GM12878 (cell line): ENCODE data around the gene VPS25. TPM values are rescaled to one million over a fixed set of nuclear protein-coding genes. Genes with fewer than 3 reads are reported as not detected.

Experiments used
- ATAC-seq: fragments of 200-7000 bp; cut with Tn5 transposase; 3 replicates; pipeline ENCODE4 v1.9.1; 2020; ENCODE audit warnings: mild to moderate bottlenecking, moderate library complexity
- BruUV-seq: library from RNA; stranded (reverse); fragments of 400-500 nt; replicated peaks from 2 replicates; lab custom pipeline; 2021; lab: Mats Ljungman, UMichigan
- CTCF ChIA-PET: fragments of 300-600 bp; sonication (Branson Sonifier 250); formaldehyde crosslinking; extraction: SDS; loops from one replicate; lab custom pipeline; 2021; ENCODE audit warnings: inconsistent platforms; lab: Yijun Ruan, JAX
- POLR2A ChIA-PET: fragments of 350-600 bp; formaldehyde crosslinking; extraction: SDS; loops from one replicate; lab custom pipeline; 2021; ENCODE audit warnings: inconsistent platforms; lab: Charles Lee
- RAD21 ChIA-PET: fragments of 300-600 bp; sonication (Branson Sonifier 250); formaldehyde crosslinking; loops from one replicate; lab custom pipeline; 2023; ENCODE audit warnings: antibody characterized with exemption; ENCODE audit not compliant: unreplicated experiment; lab: Charles Lee
- SMC1A ChIA-PET: fragments of 300-600 bp; sonication (Branson Sonifier 250); formaldehyde crosslinking; loops from one replicate; lab custom pipeline; 2023; ENCODE audit not compliant: unreplicated experiment, uncharacterized antibody; lab: Charles Lee
- DNase-seq: peaks from one replicate; pipeline ENCODE4 v3.0.0-alpha.2; 2011; ENCODE audit warnings: low read depth, low spot score
- FAIRE-seq: peaks from 3 replicates; lab custom pipeline; 2011; peaks lifted over from hg19 to GRCh38; lab: Jason Lieb, UNC
- H2AFZ ChIP-seq: 2 replicates; pipeline ENCODE4 v1.6.0; 2011; ENCODE audit warnings: low read depth, low read length, control low read depth; ENCODE audit not compliant: control insufficient read depth
- H3K27ac ChIP-seq: 2 replicates; pipeline ENCODE4 v1.5.1; 2011; ENCODE audit warnings: control low read depth; ENCODE audit not compliant: control insufficient read depth, insufficient read depth
- H3K27me3 ChIP-seq, 2 experiments: replicated peaks in 1 of 2; 2 replicates each; pipeline versions ENCODE4 v1.6.0 to v1.6.1; 2011; ENCODE audit warnings: low read length in 1 of 2; ENCODE audit not compliant: control insufficient read depth in 2 of 2, insufficient read depth in 2 of 2
- H3K36me3 ChIP-seq, 2 experiments: 2 replicates each; pipeline ENCODE4 v1.5.1; 2011; ENCODE audit warnings: low read length in 1 of 2; ENCODE audit not compliant: control insufficient read depth in 2 of 2, insufficient read depth in 2 of 2
- H3K4me1 ChIP-seq: 2 replicates; pipeline ENCODE4 v1.6.1; 2011; ENCODE audit warnings: mild to moderate bottlenecking, low read length, moderate library complexity, mixed read lengths; ENCODE audit not compliant: control insufficient read depth, insufficient read depth
- H3K4me2 ChIP-seq: 2 replicates; pipeline ENCODE4 v1.6.0; 2011; ENCODE audit warnings: control low read depth; ENCODE audit not compliant: control insufficient read depth, insufficient read depth
- H3K4me3 ChIP-seq: fragments of 200-600 bp; sonication (generic); 2 replicates; pipeline ENCODE4 v1.5.1; 2016
- H3K79me2 ChIP-seq: 2 replicates; pipeline ENCODE4 v1.6.0; 2011; ENCODE audit warnings: low read length; ENCODE audit not compliant: control insufficient read depth, insufficient read depth
- H3K9ac ChIP-seq: 2 replicates; pipeline ENCODE4 v1.8.0; 2011; ENCODE audit warnings: low read length, control low read depth, mixed read lengths; ENCODE audit not compliant: control insufficient read depth, insufficient read depth
- H3K9me3 ChIP-seq: replicated peaks from 3 replicates; pipeline ENCODE4 v1.5.1; 2011; ENCODE audit warnings: mild to moderate bottlenecking, low read length; ENCODE audit not compliant: control insufficient read depth, insufficient read depth
- H4K20me1 ChIP-seq: 2 replicates; pipeline ENCODE4 v1.6.0; 2011; ENCODE audit not compliant: control insufficient read depth, insufficient read depth
- BACH1 ChIP-seq: fragments of 450-650 bp; IDR thresholded peaks from 2 replicates; pipeline ENCODE4 v1.6.1; 2017; ENCODE audit warnings: mild to moderate bottlenecking, borderline replicate concordance
- IKZF2 ChIP-seq, 2 experiments: fragments of 450-650 bp; IDR thresholded peaks; 2 replicates each; pipeline ENCODE4 v1.6.1; 2017; ENCODE audit warnings: mild to moderate bottlenecking in 2 of 2, moderate library complexity in 2 of 2
- LARP7 ChIP-seq: fragments of 450-650 bp; IDR thresholded peaks from 2 replicates; pipeline ENCODE4 v1.6.1; 2017; ENCODE audit warnings: mild to moderate bottlenecking
- MXI1 ChIP-seq: fragments of 150-350 bp; IDR thresholded peaks from 2 replicates; pipeline ENCODE4 v1.6.1; 2011; ENCODE audit warnings: low read depth, mild to moderate bottlenecking, inconsistent platforms, low read length, improper control_type of control experiment
- MYC ChIP-seq: IDR thresholded peaks from 2 replicates; pipeline ENCODE4 v1.6.1; 2011; ENCODE audit warnings: mild to moderate bottlenecking, low read length, moderate library complexity, inconsistent platforms; ENCODE audit not compliant: insufficient read depth, insufficient replicate concordance, insufficient read length, severe bottlenecking
- NR2F1 ChIP-seq: fragments of 450-650 bp; conservative IDR thresholded peaks from 2 replicates; pipeline ENCODE4 v1.6.1; 2017; ENCODE audit warnings: mild to moderate bottlenecking
- RAD51 ChIP-seq: fragments of 450-650 bp; IDR thresholded peaks from 2 replicates; pipeline ENCODE4 v1.6.1; 2016; ENCODE audit warnings: moderate library complexity, mild to moderate bottlenecking, inconsistent platforms
- SPI1 ChIP-seq: IDR thresholded peaks from 2 replicates; pipeline ENCODE4 v1.6.1; 2011; ENCODE audit warnings: low read depth, mild to moderate bottlenecking, low read length, moderate library complexity, borderline replicate concordance; ENCODE audit not compliant: insufficient read depth
- STAT3 ChIP-seq: IDR thresholded peaks from 2 replicates; pipeline ENCODE4 v1.6.1; 2011; ENCODE audit warnings: low read depth, low read length, improper control_type of control experiment
- TARDBP ChIP-seq: IDR thresholded peaks from 2 replicates; pipeline ENCODE4 v1.6.1; 2016; ENCODE audit warnings: borderline replicate concordance
- TBL1XR1 ChIP-seq: IDR thresholded peaks from 2 replicates; pipeline ENCODE4 v1.6.1; 2012; ENCODE audit warnings: low read depth, low read length, improper control_type of control experiment
- ZBED1 ChIP-seq: IDR thresholded peaks from 2 replicates; pipeline ENCODE4 v1.6.1; 2016; ENCODE audit warnings: borderline replicate concordance
- ZNF274 ChIP-seq: IDR thresholded peaks from one replicate; pipeline ENCODE4 v1.8.0; 2011; ENCODE audit not compliant: insufficient read length, insufficient read depth
- ZNF622 ChIP-seq: fragments of 450-650 bp; IDR thresholded peaks from 2 replicates; pipeline ENCODE4 v1.6.1; 2017; ENCODE audit warnings: mild to moderate bottlenecking, inconsistent platforms
- WGBS: methylation state at CpG from one replicate; pipeline ENCODE4 v1.1.6; 2016; ENCODE audit warnings: low lambda C conversion rate; ENCODE audit not compliant: insufficient replicate concordance, insufficient coverage; ENCODE audit errors: missing lambda C conversion rate; 5-methylcytosine and 5-hydroxymethylcytosine counted together
- in situ Hi-C: fragments of 300-500 bp; cut with MboI; formaldehyde crosslinking; loops from 9 replicates; pipeline ENCODE4 v1.14.3; 2018; ENCODE audit warnings: mixed read lengths
- intact Hi-C: fragments of 100-400 bp; cut with micrococcal nuclease; formaldehyde crosslinking; loops from one replicate; pipeline ENCODE4 v1.14.2; 2022; ENCODE audit not compliant: unreplicated experiment
- polyA plus RNA-seq, 11 experiments: library from polyadenylated mRNA; depleted of rRNA in 4 of 11; unstranded in 6 of 11; stranded (reverse) in 5 of 11; fragments of >200 nt; fragmentation: Nextera tagmentation in 4 of 11; fragmentation: Illumina TruSeq in 1 of 11; extraction: Ambion mirVana in 4 of 11; extraction: Trizol in 1 of 11; gene quantifications; 1 replicate in 1 of 11; 2 replicates in 10 of 11; pipeline versions ENCODE4 v1.2.1 to v1.2.3, GENCODE V29; 2011 to 2016; ENCODE audit warnings: inconsistent platforms in 2 of 11, missing spikeins in 2 of 11, low read depth in 1 of 11
- total RNA-seq, 4 experiments: library from RNA; depleted of rRNA in 3 of 4; stranded (reverse); fragments of >200 nt in 3 of 4; fragmentation: Illumina TruSeq in 1 of 4; extraction: Trizol in 1 of 4; gene quantifications; 2 replicates each; pipeline versions ENCODE4 v1.2.1 to v1.2.3, GENCODE V29; 2013 to 2021

VPS25 gene
- total and polyA plus RNA-seq, 10 of the 15 experiments (the other 5 are each of a cell fraction or from before 2014, with no cell fraction given) = 92.7 to 185 (median 136) TPM

DNA sequence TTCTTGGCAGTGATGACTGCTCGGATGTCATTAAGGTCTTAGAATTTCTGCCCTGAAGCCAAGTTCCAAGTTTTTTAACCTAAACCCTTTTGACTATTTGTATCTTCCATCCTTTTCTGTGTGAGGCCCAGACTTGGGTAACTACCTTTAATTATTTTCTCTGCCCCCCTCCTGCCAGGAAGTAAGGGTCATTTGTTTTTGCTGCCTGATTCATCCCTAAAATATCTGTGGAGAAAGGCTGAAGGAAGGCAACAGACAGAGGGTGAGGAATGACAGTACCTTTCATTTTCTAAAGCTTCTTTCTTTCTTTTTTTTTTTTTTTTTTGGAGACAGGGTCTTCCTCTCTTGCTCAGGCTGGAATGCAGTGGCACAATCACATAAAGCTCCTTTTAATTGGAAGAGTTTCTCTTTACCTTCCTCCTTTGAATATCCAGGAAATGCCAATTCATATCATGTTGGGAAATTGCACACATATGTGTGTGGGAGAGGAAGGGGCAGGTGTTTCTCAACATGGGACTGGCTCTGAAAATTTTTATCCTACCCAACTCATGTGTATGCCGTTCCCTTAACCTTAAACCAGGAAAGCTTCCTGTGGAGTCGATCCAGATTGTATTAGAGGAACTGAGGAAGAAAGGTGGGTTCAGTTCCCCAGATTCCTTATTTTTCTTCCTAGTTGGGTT is 957 bp downstream of the VPS25 start:
- peak overlapping the region; percentile 75 for H3K4me3 ChIP-seq
- 64% methylated on average over 3 of the region's 3 CpGs for WGBS
- H2AFZ ChIP-seq = no peak overlapping the region
- no peaks in the 10 kb centered on the region for H4K20me1 ChIP-seq
- H3K4me2 ChIP-seq = peak overlapping the region; percentile 88
- H3K4me1 ChIP-seq = peaks cover 26% of the 10 kb centered on the region
- ChIA-PET POLR2A (interaction anchor here (0.6 to 2.3 kb wide), 9 partner anchors 16 to 224 kb away, joined by 3 to 10 read pairs (median 3); partner anchors contain the start of genes BECN1, RETREG3, RPL27 and TUBG1), CTCF (interaction anchor here (0.9 to 3.2 kb wide), 12 partner anchors 11 to 224 kb away, joined by 3 to 38 read pairs (median 4); partner anchors contain the start of genes BECN1, CCR10, CNTD1 and COA3), RAD21 (interaction anchor here (1.3 to 3.1 kb wide), 8 partner anchors 10 to 224 kb away, joined by 3 to 18 read pairs (median 6); partner anchors contain the start of genes BECN1, PSMC3IP and RPL27)
- FAIRE-seq (no peak), ATAC-seq (no peak; the same call in 2 of the 3 replicates), DNase-seq (no peak)
- intact Hi-C loops = no loop called here
- H3K9ac ChIP-seq = peak overlapping the region; percentile 97
- no peaks in the 10 kb centered on the region for H3K27me3 ChIP-seq
- H3K79me2 ChIP-seq = peaks cover 9% of the 10 kb centered on the region
- TF ChIP-seq MYC = no peak
- no peak for TF ChIP-seq MXI1
- no peak for TF ChIP-seq TARDBP
- TF ChIP-seq RAD51 = no peak
- no peak for TF ChIP-seq NR2F1
- TF ChIP-seq LARP7 = no peak
- TF ChIP-seq BACH1 = no peak
- TF ChIP-seq ZNF622 = no peak
- no peak for TF ChIP-seq ZNF274
- TF ChIP-seq TBL1XR1 = no peak
- no peak for TF ChIP-seq STAT3
- TF ChIP-seq IKZF2 (IDR thresholded peaks at IDR 0.05) = no peak
- TF ChIP-seq ZBED1 = no peak
- TF ChIP-seq SPI1 = no peak
- TF ChIP-seq, all 136 proteins: peak for 0
- SMC1A ChIA-PET = interaction anchor here (0.9 to 2.7 kb wide), 4 partner anchors 11 to 238 kb away, joined by 3 to 20 read pairs (median 7); partner anchors contain the start of genes NAGLU and PSMC3IP
- Histone ChIP-seq H3K36me3 (peaks cover 5 to 6% of the 10 kb centered on the region in 2 experiments; a peak in 3 of 4 replicates), H3K27ac (peak overlapping the region; percentile 86), H3K9me3 (no peaks in the 10 kb centered on the region)
- BruUV-seq = no TSS peak
- in situ Hi-C loops = no loop called here
